Adrenal gland (tissue), 12 donors: ENCODE data around the gene CD46. TPM values are rescaled to one million over a fixed set of nuclear protein-coding genes. Genes with fewer than 3 reads are reported as not detected.

Experiments used
- DNase-seq, 7 donors: peaks; one replicate each; pipeline ENCODE4 v3.0.0-alpha.2; 2019 to 2020
- H3K27ac ChIP-seq, 5 donors: fragments of 200-600 bp; sonication (generic) in 4 of 5; 1 replicate in 3 of 5; 2 replicates in 2 of 5; pipeline versions ENCODE4 v1.5.1 to v1.8.0; 2016 to 2020; ENCODE audit warnings: mild to moderate bottlenecking in 1 of 5
- H3K27me3 ChIP-seq: fragments of 200-600 bp; 2 replicates; pipeline ENCODE4 v1.8.0; 2021
- H3K36me3 ChIP-seq, 2 donors: fragments of 200-600 bp; replicated peaks in 1 of 2; 1 replicate in 1 of 2; 2 replicates in 1 of 2; pipeline versions ENCODE4 v1.5.1 to v1.8.0; 2018 to 2022
- H3K4me1 ChIP-seq, 2 donors: fragments of 200-600 bp; replicated peaks in 1 of 2; 1 replicate in 1 of 2; 2 replicates in 1 of 2; pipeline versions ENCODE4 v1.5.1 to v1.8.0; 2018 to 2021
- H3K4me3 ChIP-seq, 4 donors: fragments of 200-600 bp; sonication (generic) in 3 of 4; one replicate each; pipeline ENCODE4 v1.5.1; 2016 to 2018
- H3K9me3 ChIP-seq, 3 donors: fragments of 200-600 bp; sonication (generic) in 1 of 3; replicated peaks in 1 of 3; 1 replicate in 2 of 3; 2 replicates in 1 of 3; pipeline versions ENCODE4 v1.5.1 to v1.8.0; 2016 to 2021
- CTCF ChIP-seq, 6 experiments: fragments of 450-650 bp in 4 of 6; fragments of 200-600 bp in 2 of 6; sonication (generic) in 1 of 6; IDR thresholded peaks; 1 replicate in 5 of 6; 2 replicates in 1 of 6; pipeline versions ENCODE4 v1.5.1 to v1.8.0; 2016 to 2021; ENCODE audit warnings: antibody characterized with exemption in 6 of 6, mild to moderate bottlenecking in 2 of 6, moderate library complexity in 1 of 6
- POLR2A ChIP-seq, 2 donors: fragments of 450-650 bp; IDR thresholded peaks; one replicate each; pipeline ENCODE4 v1.6.1; 2017; ENCODE audit warnings: antibody characterized with exemption in 2 of 2, mild to moderate bottlenecking in 2 of 2, moderate library complexity in 1 of 2
- WGBS, 4 donors: extraction: QIAGEN DNeasy Blood & Tissue Kit in 2 of 4; methylation state at CpG; one replicate each; pipeline versions ENCODE4 v1.1.5 to v1.1.7; 2013 to 2017; 5-methylcytosine and 5-hydroxymethylcytosine counted together
- intact Hi-C, 2 donors: fragments of 100-400 bp; cut with DNase I; formaldehyde crosslinking; loops; one replicate each; pipeline versions ENCODE4 v1.14.1 to v1.15.0; 2022 to 2023
- polyA plus RNA-seq, 3 donors: library from polyadenylated mRNA; stranded (reverse); fragments of 200-250 nt in 2 of 3; fragments of 350-450 nt in 1 of 3; fragmentation: Illumina TruSeq in 1 of 3; extraction: RNeasy Lipid Tissue Mini Kit (QIAGEN cat#74804) in 1 of 3; gene quantifications; one replicate each; pipeline ENCODE4 v1.2.3, GENCODE V29; 2013 to 2014
- total RNA-seq, 9 donors: library from RNA; depleted of rRNA in 4 of 9; stranded (reverse); fragments of >200 nt in 4 of 9; fragments of 120-200 nt in 1 of 9; fragmentation: NEBNext Ultra II Directional in 1 of 9; extraction: Animal tissue kit (Norgen Biotek cat#: 25700) in 1 of 9; gene quantifications; one replicate each; pipeline versions ENCODE4 v1.1.0 to v1.2.4, GENCODE V29; 2013 to 2023
- donor health status: healthy with polysubstance abuse.
- donor health status: Bipolar disorder and iron deficiency.
- donor health status: DM: yes; HTN: yes; CAD: no.
- donor health status: DM: no; HTN: no; CAD: no.
- donor health status: DM: no; HTN: no; CAD: no.
- donor health status: DM: yes; HTN: yes; CAD: no.

Gene CD46
- total and polyA plus RNA-seq, 12 donors = 94.9 to 618 (median 386) TPM

GRCh38 chr1:207789792-207790787 is 38.2 kb downstream of the CD46 start:
- Histone ChIP-seq H3K4me1 (peaks cover 3 to 5% of the 10 kb centered on the region in 2 donors), H3K9me3 (no peaks in the 10 kb centered on the region), H3K4me3 (no peak overlapping the region), H3K36me3 (peaks cover 0 to 35% of the 10 kb centered on the region in 2 donors), H3K27ac (peak overlapping the region in 2 of 5 donors; percentile 7 to 9), H3K27me3 (no peaks in the 10 kb centered on the region)
- intact Hi-C loops = loop anchor here in 1 of 2 donors (10.0 kb wide), 1 partner anchor 85 kb away; no protein-coding TSS in a partner anchor
- 64 to 69% (median 67%) methylated on average over 8 of the region's 8 CpGs for WGBS, 4 donors
- no peak for DNase-seq
- no peak for TF ChIP-seq POLR2A (IDR thresholded peaks at IDR 0.05)
- TF ChIP-seq CTCF (IDR thresholded peaks at IDR 0.05) = no peak

GRCh38 chr1:207791290-207791689 is 39.4 kb downstream of the CD46 start:
- Histone ChIP-seq H3K9me3 (no peaks in the 10 kb centered on the region), H3K27ac (peak overlapping the region in 1 of 5 donors; percentile 13), H3K27me3 (no peaks in the 10 kb centered on the region), H3K4me3 (no peak overlapping the region), H3K36me3 (peaks cover 0 to 36% of the 10 kb centered on the region in 2 donors), H3K4me1 (peaks cover 3 to 5% of the 10 kb centered on the region in 2 donors)
- TF ChIP-seq CTCF (IDR thresholded peaks at IDR 0.05) = no peak
- no peak for TF ChIP-seq POLR2A (IDR thresholded peaks at IDR 0.05)
- DNase-seq = no peak
- intact Hi-C loops = loop anchor here in 1 of 2 donors (10.0 kb wide), 1 partner anchor 86 kb away; no protein-coding TSS in a partner anchor
- WGBS, 4 donors = 75 to 82% (median 79%) methylated on average over 7 of the region's 7 CpGs

- H3K27ac ChIP-seq = no peak overlapping the region
- intact Hi-C loops = loop anchor here in 1 of 2 donors (10.0 kb wide), 1 partner anchor 89 kb away; no protein-coding TSS in a partner anchor
- TF ChIP-seq POLR2A (IDR thresholded peaks at IDR 0.05) = no peak
- H3K4me1 ChIP-seq = peaks cover 4 to 8% of the 10 kb centered on the region in 2 donors
- H3K36me3 ChIP-seq = peaks cover 0 to 23% of the 10 kb centered on the region in 2 donors
- H3K27me3 ChIP-seq = no peaks in the 10 kb centered on the region
- H3K9me3 ChIP-seq = no peaks in the 10 kb centered on the region
- H3K4me3 ChIP-seq = no peak overlapping the region
- DNase-seq = no peak
Measured at GRCh38 chr1:207793327-207793726, 41.5 kb downstream of the CD46 start.

GRCh38 chr1:207794861-207795260 is 43.0 kb downstream of the CD46 start:
- Histone ChIP-seq H3K27ac (no peak overlapping the region), H3K36me3 (peaks cover 0 to 23% of the 10 kb centered on the region in 2 donors), H3K4me1 (peaks cover 4 to 8% of the 10 kb centered on the region in 2 donors), H3K9me3 (no peaks in the 10 kb centered on the region), H3K27me3 (no peaks in the 10 kb centered on the region), H3K4me3 (no peak overlapping the region)
- WGBS, 4 donors = 62 to 72% (median 67%) methylated on average over 2 of the region's 2 CpGs
- intact Hi-C loops = loop anchor here in 1 of 2 donors (10.0 kb wide), 1 partner anchor 90 kb away; no protein-coding TSS in a partner anchor
- DNase-seq = no peak
- no peak for TF ChIP-seq POLR2A (IDR thresholded peaks at IDR 0.05)
- no peak for TF ChIP-seq CTCF (IDR thresholded peaks at IDR 0.05)
